ENCODE measurements around the gene WDR20.

DNA sequence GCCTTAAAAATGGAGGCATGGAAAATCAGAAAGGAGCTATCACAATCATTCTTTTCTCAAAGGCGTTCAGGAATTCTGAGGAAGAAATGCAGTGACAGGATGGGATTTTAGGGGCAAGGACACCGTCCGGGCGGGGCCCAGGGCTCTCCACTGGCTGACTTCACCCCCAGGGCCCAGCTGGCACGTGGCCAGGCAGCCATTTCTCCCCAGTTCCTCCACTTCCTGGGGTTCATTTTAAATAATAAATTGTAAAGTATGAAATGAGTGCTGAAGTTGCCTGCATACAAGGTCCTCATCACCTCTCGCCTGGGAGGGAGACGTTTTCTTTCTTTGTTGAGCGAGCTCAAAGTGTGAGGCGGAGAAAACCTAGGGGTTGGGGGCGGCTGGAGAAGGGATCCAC is 73.8 kb downstream of the WDR20 start:
- TF ChIP-seq, protein P1, sequence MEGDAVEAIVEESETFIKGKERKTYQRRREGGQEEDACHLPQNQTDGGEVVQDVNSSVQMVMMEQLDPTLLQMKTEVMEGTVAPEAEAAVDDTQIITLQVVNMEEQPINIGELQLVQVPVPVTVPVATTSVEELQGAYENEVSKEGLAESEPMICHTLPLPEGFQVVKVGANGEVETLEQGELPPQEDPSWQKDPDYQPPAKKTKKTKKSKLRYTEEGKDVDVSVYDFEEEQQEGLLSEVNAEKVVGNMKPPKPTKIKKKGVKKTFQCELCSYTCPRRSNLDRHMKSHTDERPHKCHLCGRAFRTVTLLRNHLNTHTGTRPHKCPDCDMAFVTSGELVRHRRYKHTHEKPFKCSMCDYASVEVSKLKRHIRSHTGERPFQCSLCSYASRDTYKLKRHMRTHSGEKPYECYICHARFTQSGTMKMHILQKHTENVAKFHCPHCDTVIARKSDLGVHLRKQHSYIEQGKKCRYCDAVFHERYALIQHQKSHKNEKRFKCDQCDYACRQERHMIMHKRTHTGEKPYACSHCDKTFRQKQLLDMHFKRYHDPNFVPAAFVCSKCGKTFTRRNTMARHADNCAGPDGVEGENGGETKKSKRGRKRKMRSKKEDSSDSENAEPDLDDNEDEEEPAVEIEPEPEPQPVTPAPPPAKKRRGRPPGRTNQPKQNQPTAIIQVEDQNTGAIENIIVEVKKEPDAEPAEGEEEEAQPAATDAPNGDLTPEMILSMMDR (conservative IDR thresholded peaks at IDR 0.05) = no peak
- TF ChIP-seq ZFX (IDR thresholded peaks at IDR 0.05) = no peak

All from C4-2B (cell line).